Measurements from ENCODE around the gene RAI1.

Gene RAI1

GRCh38 chr17:17801800-17802481 is 120.7 kb downstream of the RAI1 start:
- ChIA-PET POLR2A (no interaction called here), CTCF (interaction anchor here (0.6 to 2.0 kb wide), 6 partner anchors 10 to 117 kb away, joined by 3 to 12 read pairs (median 4); no protein-coding TSS in a partner anchor)
- H3K36me3 ChIP-seq (ENCODE audit: control insufficient read depth in 2 of 2, insufficient read depth in 1 of 2, low read length in 2 of 2): peaks cover 3 to 71% of the 10 kb centered on the region in 2 experiments; a peak in 2 of 3 replicates
- H3K4me1 ChIP-seq (ENCODE audit: control insufficient read depth, insufficient read depth, low read length): no peaks in the 10 kb centered on the region
- H3K9me3 ChIP-seq (ENCODE audit: control insufficient read depth, insufficient read depth, low read depth, low read length): no peaks in the 10 kb centered on the region
- TF ChIP-seq ZBTB17 (tag by site-specific recombination; IDR thresholded peaks at IDR 0.05) (no peak), ZNF433 (tag by site-specific recombination; IDR thresholded peaks at IDR 0.05; ENCODE audit: low read depth) (no peak), ZNF335 (tag by site-specific recombination; conservative IDR thresholded peaks at IDR 0.05) (no peak), PRDM2 (tag by site-specific recombination; IDR thresholded peaks at IDR 0.05; ENCODE audit: borderline replicate concordance) (no peak), ZNF138 (tag by site-specific recombination; IDR thresholded peaks at IDR 0.05; ENCODE audit: borderline replicate concordance) (no peak), ZNF792 (tag by site-specific recombination; IDR thresholded peaks at IDR 0.05) (no peak), EGR2 (tag by site-specific recombination; IDR thresholded peaks at IDR 0.05; ENCODE audit: low read depth) (no peak), ZNF692 (tag by site-specific recombination; IDR thresholded peaks at IDR 0.05) (no peak), ZNF791 (tag by site-specific recombination; IDR thresholded peaks at IDR 0.05) (no peak), ZNF707 (tag by site-specific recombination; IDR thresholded peaks at IDR 0.05) (no peak), ZNF776 (tag by site-specific recombination; IDR thresholded peaks at IDR 0.05; ENCODE audit: borderline replicate concordance) (no peak), ZNF624 (tag by site-specific recombination; IDR thresholded peaks at IDR 0.05) (no peak), ZNF324 (tag by site-specific recombination; IDR thresholded peaks at IDR 0.05) (no peak), ZXDB (tag by site-specific recombination; IDR thresholded peaks at IDR 0.05) (no peak), ZFP69B (tag by site-specific recombination; IDR thresholded peaks at IDR 0.05) (no peak), ZNF184 (tag by site-specific recombination; IDR thresholded peaks at IDR 0.05) (no peak)
- TF ChIP-seq, protein P1, sequence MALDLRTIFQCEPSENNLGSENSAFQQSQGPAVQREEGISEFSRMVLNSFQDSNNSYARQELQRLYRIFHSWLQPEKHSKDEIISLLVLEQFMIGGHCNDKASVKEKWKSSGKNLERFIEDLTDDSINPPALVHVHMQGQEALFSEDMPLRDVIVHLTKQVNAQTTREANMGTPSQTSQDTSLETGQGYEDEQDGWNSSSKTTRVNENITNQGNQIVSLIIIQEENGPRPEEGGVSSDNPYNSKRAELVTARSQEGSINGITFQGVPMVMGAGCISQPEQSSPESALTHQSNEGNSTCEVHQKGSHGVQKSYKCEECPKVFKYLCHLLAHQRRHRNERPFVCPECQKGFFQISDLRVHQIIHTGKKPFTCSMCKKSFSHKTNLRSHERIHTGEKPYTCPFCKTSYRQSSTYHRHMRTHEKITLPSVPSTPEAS (tag by site-specific recombination; IDR thresholded peaks at IDR 0.05): no peak
- no peak overlapping the region for H3K27ac ChIP-seq (ENCODE audit: extremely low read depth, low read depth, low read length)
- no peak overlapping the region for H3K4me3 ChIP-seq (ENCODE audit: low read depth, low read length)

DNA sequence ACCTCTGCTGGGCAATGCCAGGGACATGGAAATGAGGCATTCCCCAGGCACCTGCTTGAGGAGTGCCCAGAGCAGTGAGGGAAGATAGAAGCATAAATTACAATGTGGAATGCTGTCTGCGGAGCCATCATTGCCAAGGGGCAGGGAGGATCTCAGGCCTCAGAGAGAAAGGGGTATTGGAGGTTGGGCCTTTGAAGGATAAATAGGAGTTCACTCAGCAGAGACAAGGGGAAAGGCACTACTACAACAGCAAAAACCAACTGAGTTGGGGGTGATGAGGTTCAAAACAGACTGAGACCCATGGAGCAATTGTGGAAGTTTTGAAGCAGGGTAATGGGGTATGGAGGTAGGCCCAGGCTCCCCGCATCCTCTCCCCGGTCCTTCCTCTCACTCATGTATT is 122.7 kb downstream of the RAI1 start:
- TF ChIP-seq ZFP3 (tag by site-specific recombination; IDR thresholded peaks at IDR 0.05; ENCODE audit: low read depth) (peak; percentile 93), ZXDB (tag by site-specific recombination; IDR thresholded peaks at IDR 0.05) (no peak)
- H3K4me3 ChIP-seq (ENCODE audit: low read depth, low read length): no peak overlapping the region
- no peaks in the 10 kb centered on the region for H3K4me1 ChIP-seq (ENCODE audit: control insufficient read depth, insufficient read depth, low read length)
- no peak overlapping the region for H3K27ac ChIP-seq (ENCODE audit: extremely low read depth, low read depth, low read length)
- no peaks in the 10 kb centered on the region for H3K9me3 ChIP-seq (ENCODE audit: control insufficient read depth, insufficient read depth, low read depth, low read length)
- ChIA-PET POLR2A (interaction anchor here (0.6 kb wide), 1 partner anchor 22 kb away, joined by 3 read pairs; no protein-coding TSS in a partner anchor), CTCF (no interaction called here)
- peaks cover 0 to 67% of the 10 kb centered on the region in 2 experiments; a peak in 2 of 3 replicates for H3K36me3 ChIP-seq (ENCODE audit: control insufficient read depth in 2 of 2, insufficient read depth in 1 of 2, low read length in 2 of 2)

Measured in HEK293 (cell line).